GM12864 (cell line): Measurements from ENCODE around the gene CACNB2.
"Not testable (repeated sequence)": the region's sequence is repeated elsewhere in the genome, so short reads cannot be mapped to it uniquely, and the experiment has no call there.

Experiments used
- DNase-seq: peaks from one replicate; pipeline ENCODE4 v3.0.0-alpha.2; 2011; ENCODE audit warnings: low read depth
- H3K4me3 ChIP-seq: 2 replicates; pipeline ENCODE4 v1.5.1; 2011; ENCODE audit warnings: mild to moderate bottlenecking, low read depth, low read length, control low read depth
- TF ChIP-seq, protein P1 (sequence below): IDR thresholded peaks from 2 replicates; pipeline ENCODE4 v1.5.1; 2011; ENCODE audit warnings: low read depth, mild to moderate bottlenecking, moderate library complexity, low read length, control low read depth, inconsistent platforms; ENCODE audit errors: missing control alignments

The CACNB2 gene

DNA sequence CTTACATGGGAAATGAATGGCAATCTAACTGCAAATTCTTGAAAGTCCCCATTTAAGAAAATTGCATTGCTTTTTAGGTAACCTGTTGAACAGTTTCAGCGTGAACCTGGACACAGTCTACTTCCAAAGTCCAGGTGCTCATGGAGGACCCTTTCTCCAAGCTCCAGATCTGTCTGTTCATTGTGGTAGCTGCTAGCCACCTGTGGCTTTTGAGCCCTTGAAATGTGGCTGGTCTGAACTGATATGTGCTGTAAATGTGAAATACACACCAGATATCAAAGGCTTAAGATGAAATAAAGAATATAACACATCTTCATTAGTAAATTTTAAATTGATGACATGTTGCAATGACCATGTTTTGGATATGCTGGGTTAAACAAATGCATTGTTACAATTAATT lies 4.2 kb downstream of the CACNB2 start:
- no peak for DNase-seq

DNA sequence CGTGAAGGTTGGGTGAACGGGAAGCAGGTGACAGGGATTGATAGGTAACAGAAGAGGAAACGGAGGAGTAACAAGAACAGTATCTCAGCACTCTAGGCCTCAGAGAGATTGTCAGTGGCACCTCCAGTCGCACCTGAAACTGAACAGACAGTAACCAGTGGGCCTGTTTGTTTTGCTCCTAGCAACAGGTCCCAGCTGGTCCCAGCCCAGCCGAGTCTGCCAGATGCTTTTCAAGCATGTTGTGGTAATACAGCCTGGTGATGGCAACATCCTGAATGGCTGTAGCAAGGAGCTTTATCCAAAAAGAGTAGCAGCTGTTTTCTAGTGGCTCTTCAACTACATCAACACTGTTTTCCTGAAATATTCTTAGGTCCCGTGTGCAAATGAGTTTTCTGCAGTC lies 4.7 kb downstream of the CACNB2 start:
- TF ChIP-seq, protein P1, sequence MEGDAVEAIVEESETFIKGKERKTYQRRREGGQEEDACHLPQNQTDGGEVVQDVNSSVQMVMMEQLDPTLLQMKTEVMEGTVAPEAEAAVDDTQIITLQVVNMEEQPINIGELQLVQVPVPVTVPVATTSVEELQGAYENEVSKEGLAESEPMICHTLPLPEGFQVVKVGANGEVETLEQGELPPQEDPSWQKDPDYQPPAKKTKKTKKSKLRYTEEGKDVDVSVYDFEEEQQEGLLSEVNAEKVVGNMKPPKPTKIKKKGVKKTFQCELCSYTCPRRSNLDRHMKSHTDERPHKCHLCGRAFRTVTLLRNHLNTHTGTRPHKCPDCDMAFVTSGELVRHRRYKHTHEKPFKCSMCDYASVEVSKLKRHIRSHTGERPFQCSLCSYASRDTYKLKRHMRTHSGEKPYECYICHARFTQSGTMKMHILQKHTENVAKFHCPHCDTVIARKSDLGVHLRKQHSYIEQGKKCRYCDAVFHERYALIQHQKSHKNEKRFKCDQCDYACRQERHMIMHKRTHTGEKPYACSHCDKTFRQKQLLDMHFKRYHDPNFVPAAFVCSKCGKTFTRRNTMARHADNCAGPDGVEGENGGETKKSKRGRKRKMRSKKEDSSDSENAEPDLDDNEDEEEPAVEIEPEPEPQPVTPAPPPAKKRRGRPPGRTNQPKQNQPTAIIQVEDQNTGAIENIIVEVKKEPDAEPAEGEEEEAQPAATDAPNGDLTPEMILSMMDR = no peak
- H3K4me3 ChIP-seq = no peak overlapping the region
- DNase-seq = no peak

More for the DNA sequence above, 4.2 kb downstream of the CACNB2 start:
- TF ChIP-seq, protein P1 = no peak
- no peak overlapping the region for H3K4me3 ChIP-seq

DNA sequence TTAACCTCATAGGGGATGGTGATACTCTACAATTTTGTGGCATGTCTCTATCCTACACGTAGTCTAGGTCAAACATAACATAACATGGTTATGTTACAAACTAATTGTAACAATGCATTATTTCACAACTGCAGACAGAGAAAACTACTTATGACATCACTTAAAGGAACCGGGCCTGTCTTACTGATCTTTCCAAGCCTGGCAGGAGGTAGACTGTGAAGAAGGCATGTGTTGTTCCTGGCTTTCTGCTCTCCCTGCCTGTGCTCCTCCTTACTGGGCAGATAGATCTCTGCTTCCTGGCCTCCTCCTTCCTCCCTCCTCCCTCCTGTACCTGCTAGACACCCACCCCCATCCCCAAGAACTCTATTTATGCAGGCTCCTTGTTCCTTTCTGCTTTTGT lies 5.4 kb downstream of the CACNB2 start:
- TF ChIP-seq, protein P1 = no peak

DNA sequence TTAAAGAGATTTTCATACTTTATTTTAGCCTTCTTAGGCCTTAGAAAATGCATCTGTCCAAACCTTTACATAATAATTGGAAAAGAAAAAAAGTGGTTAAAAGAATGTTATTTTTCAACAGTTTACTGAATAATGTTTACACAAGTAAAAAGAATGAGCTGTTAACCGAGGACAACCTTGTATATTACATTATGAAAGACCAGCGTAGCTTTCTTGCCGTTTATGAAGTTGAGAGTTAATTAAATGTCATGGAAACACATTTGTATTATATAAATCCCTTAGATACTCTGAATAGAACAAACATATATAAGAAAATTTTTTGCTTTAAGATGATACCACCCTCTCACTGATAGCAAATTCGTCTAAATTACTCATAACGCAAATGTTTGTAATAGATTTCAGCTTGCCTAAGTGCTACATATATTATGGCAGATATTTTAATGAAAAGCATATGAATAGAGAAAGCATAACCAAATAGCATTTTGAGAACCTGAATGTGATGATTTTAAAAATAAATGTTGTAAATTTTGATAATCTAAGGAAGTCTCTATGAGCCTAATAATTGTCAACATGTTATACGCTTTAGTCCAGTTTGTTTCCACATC lies 9.1 kb downstream of the CACNB2 start:
- H3K4me3 ChIP-seq = no peak overlapping the region
- DNase-seq = no peak
- TF ChIP-seq, protein P1 = no peak

More for the DNA sequence above, 5.4 kb downstream of the CACNB2 start:
- H3K4me3 ChIP-seq = no peak overlapping the region
- no peak for DNase-seq

DNA sequence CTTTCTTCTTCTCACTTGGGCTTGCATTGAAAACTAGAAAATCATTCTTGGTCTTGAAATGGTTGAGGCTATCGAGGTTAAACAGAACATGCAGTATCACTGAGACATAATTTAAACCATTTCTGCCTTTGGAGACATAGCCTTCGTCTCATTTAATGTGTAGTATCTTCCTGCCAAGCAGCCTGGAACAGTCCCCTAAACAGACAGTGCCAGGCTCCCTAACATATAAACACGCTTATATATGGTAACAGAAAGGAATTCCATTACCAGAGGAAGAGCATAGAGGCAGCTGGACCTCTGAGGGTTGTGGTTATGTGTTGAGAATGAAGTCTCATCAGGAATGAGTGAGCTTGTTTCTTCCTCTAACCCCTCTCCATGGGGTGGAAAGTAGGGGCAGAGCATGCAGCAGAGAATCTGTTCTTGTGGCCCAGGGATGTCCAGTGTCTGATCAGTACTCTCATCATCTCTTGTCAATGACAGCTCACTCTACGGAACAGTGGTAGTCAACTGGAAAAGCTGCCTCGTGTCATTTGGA lies 11.2 kb downstream of the CACNB2 start:
- no peak overlapping the region for H3K4me3 ChIP-seq
- TF ChIP-seq, protein P1 = no peak

DNA sequence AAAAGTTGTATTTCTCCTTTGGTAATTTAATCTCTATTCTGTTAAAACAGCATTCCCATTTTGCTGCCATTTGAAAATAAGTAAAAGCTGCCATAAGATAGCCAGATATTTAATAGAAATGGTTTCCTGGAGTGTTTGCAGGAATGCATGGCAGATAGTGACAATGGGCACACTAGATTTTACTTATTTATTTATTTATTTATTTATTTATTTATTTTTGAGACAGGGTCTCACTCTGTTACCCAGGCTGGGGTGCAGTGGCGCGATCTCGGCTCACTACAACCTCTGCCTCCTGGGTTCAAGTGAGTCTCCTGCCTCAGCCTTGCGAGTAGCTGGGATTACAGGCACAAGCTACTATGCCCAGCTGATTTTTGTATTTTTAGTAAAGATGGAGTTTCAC lies 13.2 kb downstream of the CACNB2 start:
- H3K4me3 ChIP-seq, DNase-seq: not testable (repeated sequence)

More for the DNA sequence above, 11.2 kb downstream of the CACNB2 start:
- no peak for DNase-seq

DNA sequence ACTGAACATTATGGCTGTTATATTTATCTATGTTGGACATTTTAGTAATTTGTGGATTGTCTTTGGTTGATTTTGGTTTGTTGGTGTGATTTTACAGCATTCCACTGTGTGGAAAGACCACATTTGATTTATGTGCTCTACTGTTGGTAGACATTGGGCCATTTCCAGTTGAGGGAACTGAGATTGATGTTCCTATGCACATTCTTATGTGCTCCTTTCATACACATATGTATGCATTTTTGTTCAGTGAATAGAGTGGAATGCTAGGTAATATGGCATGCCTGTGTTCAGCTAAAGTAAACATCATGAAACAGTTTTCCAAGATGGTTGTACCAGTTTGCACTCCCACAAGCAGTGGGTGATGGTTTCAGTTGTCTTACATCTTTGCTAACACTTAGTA lies 15.1 kb downstream of the CACNB2 start:
- H3K4me3 ChIP-seq = no peak overlapping the region
- TF ChIP-seq, protein P1 = no peak

DNA sequence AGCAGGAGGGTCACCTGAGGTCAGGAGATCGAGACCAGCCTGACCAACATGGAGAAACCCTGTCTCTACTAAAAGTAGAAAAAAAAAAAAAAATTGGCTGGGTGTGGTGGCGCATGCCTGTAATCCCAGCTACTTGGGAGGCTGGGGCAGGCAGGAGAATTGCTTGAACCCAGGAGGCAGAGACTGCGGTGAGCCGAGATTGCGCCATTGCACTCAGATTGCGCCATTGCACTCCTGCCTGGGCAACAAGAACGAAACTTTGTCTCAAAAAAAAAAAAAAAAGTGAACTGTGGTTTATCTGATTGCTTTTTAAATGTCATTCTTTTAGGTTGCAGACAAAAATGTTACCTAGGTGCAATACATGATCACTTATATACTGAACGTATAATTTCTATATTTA lies 16.6 kb downstream of the CACNB2 start:
- H3K4me3 ChIP-seq, DNase-seq: not testable (repeated sequence)

More for the DNA sequence above, 15.1 kb downstream of the CACNB2 start:
- no peak for DNase-seq
